DMS53 (cell line): ENCODE measurements around the gene CFAP69.
A peak's percentile ranks its signal among the peaks of the same experiment; 100 is the strongest.
"Not testable (repeated sequence)": the region's sequence is repeated elsewhere in the genome, so short reads cannot be mapped to it uniquely, and the experiment has no call there.

Experiments
- DNase-seq: peaks from one replicate; lab custom pipeline; 2025; lab: John Stamatoyannopoulos, UW

Gene CFAP69

GRCh38 chr7:90270431-90271178 is 25.6 kb downstream of the CFAP69 start:
- DNase-seq: no peak

- no peak for DNase-seq
Measured at GRCh38 chr7:90271753-90272152, 26.8 kb downstream of the CFAP69 start.

- DNase-seq: no peak
Measured at GRCh38 chr7:90272242-90272641, 27.3 kb downstream of the CFAP69 start.

GRCh38 chr7:90274161-90274560 is 29.2 kb downstream of the CFAP69 start:
- no peak for DNase-seq

- no peak for DNase-seq
Measured at GRCh38 chr7:90276033-90276728, 31.2 kb downstream of the CFAP69 start.

DNA sequence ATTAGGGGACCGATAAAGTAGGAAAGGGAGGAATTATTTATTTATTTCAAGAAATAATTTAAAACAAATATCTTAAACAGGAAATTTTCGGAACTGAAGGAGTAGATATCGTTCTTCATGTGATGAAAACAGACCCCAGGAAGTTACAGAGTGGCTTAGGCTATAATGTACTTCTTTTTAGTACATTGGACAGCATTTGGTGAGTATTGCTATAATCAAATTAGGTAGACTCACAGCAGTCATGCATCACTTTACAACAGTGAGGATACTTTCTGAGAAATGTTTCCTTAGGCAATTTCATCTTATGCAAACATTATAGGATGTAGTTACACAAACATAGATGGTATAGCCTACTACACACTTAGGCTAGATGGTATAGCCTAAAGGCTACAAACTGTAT is 43.2 kb downstream of the CFAP69 start:
- no peak for DNase-seq

DNA sequence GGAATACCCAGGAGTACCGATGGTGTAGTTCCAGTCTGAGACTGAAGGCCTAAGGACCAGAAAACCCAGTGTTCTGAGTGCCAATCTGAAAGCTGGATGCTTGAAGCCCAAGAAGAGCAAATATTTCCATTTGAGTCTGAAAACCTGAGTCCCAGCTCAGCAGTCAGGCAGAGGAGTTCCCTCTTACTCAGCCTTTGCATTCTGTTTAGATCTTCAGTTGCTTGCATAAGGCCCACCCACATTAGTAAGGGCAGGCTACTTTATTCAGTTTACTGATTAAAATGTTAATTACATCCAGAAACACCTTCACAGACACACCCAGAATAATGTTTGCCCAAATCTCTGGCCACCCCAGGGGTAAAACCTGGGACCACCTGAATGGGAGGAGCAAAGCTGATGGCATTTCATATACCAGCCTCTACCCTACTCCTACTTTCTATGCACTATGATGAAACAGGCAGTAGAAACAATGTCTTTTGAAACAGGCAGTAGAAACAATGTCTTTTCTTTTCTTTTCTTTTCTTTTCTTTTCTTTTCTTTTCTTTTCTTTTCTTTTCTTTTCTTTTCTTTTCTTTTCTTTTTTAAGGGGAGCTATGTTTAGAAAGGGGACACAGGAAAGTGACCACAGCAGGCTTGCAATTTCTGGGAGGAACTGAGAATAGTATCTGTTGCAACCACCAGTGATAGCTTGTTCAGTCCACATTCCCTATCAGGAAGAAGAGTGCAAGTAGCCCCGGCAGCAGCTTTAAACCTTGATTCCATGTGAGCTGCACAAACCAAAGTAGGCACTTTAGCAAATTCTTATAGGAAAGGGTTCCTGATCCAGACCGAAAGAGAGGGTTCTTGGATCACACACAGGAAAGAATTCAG is 45.5 kb downstream of the CFAP69 start:
- no peak for DNase-seq

- DNase-seq: peak; percentile 82
Measured at GRCh38 chr7:90298145-90299038, 53.4 kb downstream of the CFAP69 start.

- DNase-seq: no peak
Measured at GRCh38 chr7:90303241-90303640, 58.3 kb downstream of the CFAP69 start.

GRCh38 chr7:90309872-90310271 is 64.9 kb downstream of the CFAP69 start:
- no peak for DNase-seq

GRCh38 chr7:90311175-90311574 is 66.2 kb downstream of the CFAP69 start:
- DNase-seq: no peak

DNA sequence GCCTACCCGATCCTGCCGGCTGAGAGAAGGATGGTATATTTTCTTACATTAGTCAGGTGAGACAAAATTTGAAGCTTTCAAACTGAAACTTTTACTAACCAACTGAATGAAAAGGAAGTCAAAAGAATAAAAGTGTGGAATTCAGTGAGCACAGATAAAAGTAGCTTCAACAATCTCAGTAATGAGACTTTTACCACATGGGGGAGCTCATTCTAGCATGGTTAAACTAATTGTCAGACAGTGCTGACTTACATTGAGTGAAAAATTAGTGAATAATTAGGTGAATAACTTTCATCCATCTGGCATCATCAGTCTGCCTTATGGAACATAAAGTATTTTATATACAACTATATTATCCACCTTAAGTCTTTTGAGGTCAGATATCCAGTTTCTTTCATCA is 67.8 kb downstream of the CFAP69 start:
- DNase-seq: peak; percentile 9

- no peak for DNase-seq
Measured at GRCh38 chr7:90313907-90314306, 68.9 kb downstream of the CFAP69 start.

- no peak for DNase-seq
Measured at GRCh38 chr7:90320014-90320413, 75.0 kb downstream of the CFAP69 start.

GRCh38 chr7:90320418-90320800 is 75.4 kb downstream of the CFAP69 start:
- DNase-seq: no peak

DNA sequence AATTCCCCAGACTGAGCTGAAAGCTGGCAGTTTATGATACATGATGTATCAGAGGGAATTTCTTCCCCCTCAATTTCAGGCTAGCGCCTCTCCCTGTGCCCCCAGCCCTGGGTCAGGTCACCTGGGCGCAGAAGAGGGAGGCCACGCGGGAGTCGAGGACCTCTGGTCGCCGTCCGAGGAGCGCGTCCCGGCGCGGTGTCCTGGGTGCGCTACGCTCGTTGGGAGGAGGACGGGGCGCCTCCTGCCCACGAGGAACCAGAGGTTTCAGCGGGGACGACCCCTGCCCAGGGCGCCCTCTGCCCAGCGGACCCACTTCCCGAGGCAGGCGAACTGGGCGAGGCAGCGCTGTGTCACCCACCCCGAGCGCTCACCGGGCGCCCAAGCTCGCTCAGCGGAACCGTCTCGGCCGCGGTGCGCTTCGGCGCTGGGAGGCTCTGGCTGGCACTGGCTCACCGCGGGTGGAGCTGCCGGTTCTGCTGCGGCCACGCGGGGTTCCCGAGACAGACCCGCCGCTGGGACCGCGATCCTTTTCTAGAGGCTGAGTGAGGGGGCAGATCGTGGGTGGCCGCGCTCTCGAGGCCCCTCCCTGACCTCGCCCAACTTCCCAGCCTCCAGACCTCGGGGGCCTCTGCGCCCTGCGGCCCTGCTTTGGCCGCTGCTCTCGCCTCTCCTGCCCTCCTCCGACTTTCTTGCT is 76.0 kb downstream of the CFAP69 start, which contains the start of gene FAM237B:
FAM237B (minus strand) TSS at position 504 of the 694 bp plus-strand sequence. CDS start 1,556 bp downstream, outside the sequence.
- DNase-seq: peak; percentile 53

DNA sequence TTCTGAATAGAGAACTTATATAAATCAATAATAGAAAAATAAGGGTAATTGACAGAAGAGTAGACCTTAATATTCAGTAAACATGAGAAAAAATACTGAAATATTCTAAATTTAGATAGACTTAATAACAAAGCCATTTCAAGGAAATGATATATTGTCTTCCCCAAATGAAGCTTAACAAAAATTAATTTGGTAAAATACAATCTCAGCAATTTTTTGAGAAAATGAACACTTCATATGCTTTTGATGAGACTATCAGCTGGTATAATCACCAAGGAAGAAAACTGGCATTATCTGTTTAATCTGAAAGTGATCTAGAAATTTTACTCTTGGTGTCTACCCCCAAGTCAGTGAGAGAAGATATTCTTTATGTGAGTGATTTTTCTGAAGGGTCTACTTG is 77.9 kb downstream of the CFAP69 start:
- DNase-seq: no peak

DNA sequence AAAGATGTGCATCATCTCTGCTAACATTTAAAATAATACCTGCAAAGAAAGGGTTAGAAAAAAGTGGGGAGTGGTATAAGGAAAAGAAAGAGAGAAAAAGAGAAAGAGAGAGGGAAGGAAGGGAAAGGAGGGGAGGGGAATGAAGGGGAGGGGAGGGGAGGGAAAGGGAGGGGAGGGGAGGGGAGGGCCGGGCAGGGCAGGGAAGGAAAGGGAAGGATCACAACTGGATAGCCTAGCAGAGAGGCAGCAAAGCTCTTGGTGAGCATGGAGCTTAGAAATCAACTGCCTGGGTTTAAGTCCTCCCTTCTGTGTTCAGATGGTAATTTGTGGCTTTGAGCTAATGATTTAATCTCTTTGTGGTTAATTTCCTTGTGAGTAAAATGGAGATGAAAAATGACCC is 81.5 kb downstream of the CFAP69 start:
- no peak for DNase-seq

DNA sequence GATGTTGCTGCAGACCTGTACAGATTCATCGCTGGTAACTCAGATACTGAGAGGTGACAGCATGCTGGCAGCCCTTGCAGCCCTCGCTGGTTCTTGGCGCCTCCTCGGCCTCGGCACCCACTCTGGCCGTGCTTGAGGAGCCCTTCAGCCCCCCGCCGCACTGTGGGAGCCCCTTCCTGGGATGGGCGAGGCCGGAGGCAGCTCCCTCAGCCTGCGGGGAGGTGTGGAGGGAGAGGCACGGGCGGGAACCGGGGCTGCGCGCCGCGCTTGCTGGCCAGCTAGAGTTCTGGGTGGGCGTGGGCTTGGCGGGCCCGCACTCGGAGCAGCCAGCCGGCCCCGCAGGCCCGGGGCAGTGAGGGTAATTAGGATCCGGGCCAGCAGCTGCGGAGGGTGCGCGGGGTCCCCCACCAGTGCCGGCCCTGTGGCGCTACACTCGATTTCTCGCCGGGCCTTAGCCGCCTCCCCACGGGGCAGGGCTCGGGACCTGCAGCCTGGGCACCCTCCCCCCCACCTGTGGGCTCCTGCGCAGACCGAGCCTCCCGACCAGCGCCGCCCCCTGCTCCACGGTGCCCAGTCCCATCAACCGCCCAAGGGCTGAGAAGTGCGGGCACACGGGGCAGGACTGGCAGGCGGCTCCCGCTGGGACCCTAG is 89.3 kb downstream of the CFAP69 start:
- DNase-seq: no peak

GRCh38 chr7:90334926-90335325 is 90.0 kb downstream of the CFAP69 start:
- not testable (repeated sequence) for DNase-seq
